Measurements from ENCODE around the gene AGMAT. TPM values are rescaled to one million over a fixed set of nuclear protein-coding genes. Genes with fewer than 3 reads are reported as not detected.

AGMAT gene
- total and polyA plus RNA-seq, 9 of the 15 experiments (the other 6 are each of a cell fraction or from before 2014, with no cell fraction given) = not detected

DNA sequence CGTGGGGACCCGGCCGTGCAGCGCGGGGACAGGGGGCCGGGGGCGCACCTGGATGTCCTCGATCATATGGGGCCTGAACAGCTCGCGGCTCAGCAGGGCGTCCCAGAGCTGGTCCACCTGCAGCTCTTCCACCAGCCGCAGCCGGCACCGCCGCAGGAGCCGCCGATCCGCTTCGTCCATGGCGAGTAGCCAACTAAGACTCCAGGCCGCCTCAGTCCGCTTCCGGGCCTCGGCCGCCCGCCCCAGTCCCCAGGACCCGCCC, 60.9 kb downstream of the AGMAT start, which contains the start of gene CASP9 (continued):
- TF ChIP-seq, protein P1, sequence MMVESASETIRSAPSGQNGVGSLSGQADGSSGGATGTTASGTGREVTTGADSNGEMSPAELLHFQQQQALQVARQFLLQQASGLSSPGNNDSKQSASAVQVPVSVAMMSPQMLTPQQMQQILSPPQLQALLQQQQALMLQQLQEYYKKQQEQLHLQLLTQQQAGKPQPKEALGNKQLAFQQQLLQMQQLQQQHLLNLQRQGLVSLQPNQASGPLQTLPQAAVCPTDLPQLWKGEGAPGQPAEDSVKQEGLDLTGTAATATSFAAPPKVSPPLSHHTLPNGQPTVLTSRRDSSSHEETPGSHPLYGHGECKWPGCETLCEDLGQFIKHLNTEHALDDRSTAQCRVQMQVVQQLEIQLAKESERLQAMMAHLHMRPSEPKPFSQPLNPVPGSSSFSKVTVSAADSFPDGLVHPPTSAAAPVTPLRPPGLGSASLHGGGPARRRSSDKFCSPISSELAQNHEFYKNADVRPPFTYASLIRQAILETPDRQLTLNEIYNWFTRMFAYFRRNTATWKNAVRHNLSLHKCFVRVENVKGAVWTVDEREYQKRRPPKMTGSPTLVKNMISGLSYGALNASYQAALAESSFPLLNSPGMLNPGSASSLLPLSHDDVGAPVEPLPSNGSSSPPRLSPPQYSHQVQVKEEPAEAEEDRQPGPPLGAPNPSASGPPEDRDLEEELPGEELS (CRISPR knock-in tag; IDR thresholded peaks at IDR 0.05; ENCODE audit: borderline replicate concordance) = no peak
- TF ChIP-seq, protein P2, sequence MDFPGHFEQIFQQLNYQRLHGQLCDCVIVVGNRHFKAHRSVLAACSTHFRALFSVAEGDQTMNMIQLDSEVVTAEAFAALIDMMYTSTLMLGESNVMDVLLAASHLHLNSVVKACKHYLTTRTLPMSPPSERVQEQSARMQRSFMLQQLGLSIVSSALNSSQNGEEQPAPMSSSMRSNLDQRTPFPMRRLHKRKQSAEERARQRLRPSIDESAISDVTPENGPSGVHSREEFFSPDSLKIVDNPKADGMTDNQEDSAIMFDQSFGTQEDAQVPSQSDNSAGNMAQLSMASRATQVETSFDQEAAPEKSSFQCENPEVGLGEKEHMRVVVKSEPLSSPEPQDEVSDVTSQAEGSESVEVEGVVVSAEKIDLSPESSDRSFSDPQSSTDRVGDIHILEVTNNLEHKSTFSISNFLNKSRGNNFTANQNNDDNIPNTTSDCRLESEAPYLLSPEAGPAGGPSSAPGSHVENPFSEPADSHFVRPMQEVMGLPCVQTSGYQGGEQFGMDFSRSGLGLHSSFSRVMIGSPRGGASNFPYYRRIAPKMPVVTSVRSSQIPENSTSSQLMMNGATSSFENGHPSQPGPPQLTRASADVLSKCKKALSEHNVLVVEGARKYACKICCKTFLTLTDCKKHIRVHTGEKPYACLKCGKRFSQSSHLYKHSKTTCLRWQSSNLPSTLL (IDR thresholded peaks at IDR 0.05) = no peak
- TF ChIP-seq SUPT5H (IDR thresholded peaks at IDR 0.05) = peak; percentile 72
- TF ChIP-seq ESRRA (IDR thresholded peaks at IDR 0.05; ENCODE audit: borderline replicate concordance, low read depth) = peak; percentile 17; the same call in 1 of the 2 replicates
- no peak for TF ChIP-seq ZNF584 (CRISPR knock-in tag; IDR thresholded peaks at IDR 0.05; ENCODE audit: low read depth)
- no peak for TF ChIP-seq RBM39 (optimal IDR thresholded peaks at IDR 0.05; ENCODE audit: low read depth, low read length)
- no peak for TF ChIP-seq STAG1 (CRISPR knock-in tag; IDR thresholded peaks at IDR 0.05; ENCODE audit: borderline replicate concordance)
- TF ChIP-seq IRF2 (CRISPR knock-in tag; IDR thresholded peaks at IDR 0.05) = no peak
- peak in 2 of 3 experiments; percentile 71 to 77 for TF ChIP-seq YY1 (IDR thresholded peaks at IDR 0.05; ENCODE audit: borderline replicate concordance in 1 of 3, control insufficient read depth in 1 of 3, extremely low read depth in 1 of 3, insufficient read depth in 3 of 3, insufficient read length in 1 of 3, insufficient replicate concordance in 2 of 3, low read depth in 1 of 3, low read length in 2 of 3)
- TF ChIP-seq PTBP1 (IDR thresholded peaks at IDR 0.05; ENCODE audit: low read depth, low read length) = no peak
- no peak for TF ChIP-seq ZNF282 (CRISPR knock-in tag; IDR thresholded peaks at IDR 0.05)
- no peak for TF ChIP-seq LCOR (CRISPR knock-in tag; IDR thresholded peaks at IDR 0.05)
- TF ChIP-seq TEAD2 (tag; IDR thresholded peaks at IDR 0.05) = no peak
- TF ChIP-seq ZSCAN32 (CRISPR knock-in tag; IDR thresholded peaks at IDR 0.05) = no peak
- TF ChIP-seq ZNF140 (CRISPR knock-in tag; IDR thresholded peaks at IDR 0.05) = no peak
- no peak for TF ChIP-seq MECOM (CRISPR knock-in tag; IDR thresholded peaks at IDR 0.05)
- TF ChIP-seq BCOR (IDR thresholded peaks at IDR 0.05) = no peak
- TF ChIP-seq, protein P3, sequence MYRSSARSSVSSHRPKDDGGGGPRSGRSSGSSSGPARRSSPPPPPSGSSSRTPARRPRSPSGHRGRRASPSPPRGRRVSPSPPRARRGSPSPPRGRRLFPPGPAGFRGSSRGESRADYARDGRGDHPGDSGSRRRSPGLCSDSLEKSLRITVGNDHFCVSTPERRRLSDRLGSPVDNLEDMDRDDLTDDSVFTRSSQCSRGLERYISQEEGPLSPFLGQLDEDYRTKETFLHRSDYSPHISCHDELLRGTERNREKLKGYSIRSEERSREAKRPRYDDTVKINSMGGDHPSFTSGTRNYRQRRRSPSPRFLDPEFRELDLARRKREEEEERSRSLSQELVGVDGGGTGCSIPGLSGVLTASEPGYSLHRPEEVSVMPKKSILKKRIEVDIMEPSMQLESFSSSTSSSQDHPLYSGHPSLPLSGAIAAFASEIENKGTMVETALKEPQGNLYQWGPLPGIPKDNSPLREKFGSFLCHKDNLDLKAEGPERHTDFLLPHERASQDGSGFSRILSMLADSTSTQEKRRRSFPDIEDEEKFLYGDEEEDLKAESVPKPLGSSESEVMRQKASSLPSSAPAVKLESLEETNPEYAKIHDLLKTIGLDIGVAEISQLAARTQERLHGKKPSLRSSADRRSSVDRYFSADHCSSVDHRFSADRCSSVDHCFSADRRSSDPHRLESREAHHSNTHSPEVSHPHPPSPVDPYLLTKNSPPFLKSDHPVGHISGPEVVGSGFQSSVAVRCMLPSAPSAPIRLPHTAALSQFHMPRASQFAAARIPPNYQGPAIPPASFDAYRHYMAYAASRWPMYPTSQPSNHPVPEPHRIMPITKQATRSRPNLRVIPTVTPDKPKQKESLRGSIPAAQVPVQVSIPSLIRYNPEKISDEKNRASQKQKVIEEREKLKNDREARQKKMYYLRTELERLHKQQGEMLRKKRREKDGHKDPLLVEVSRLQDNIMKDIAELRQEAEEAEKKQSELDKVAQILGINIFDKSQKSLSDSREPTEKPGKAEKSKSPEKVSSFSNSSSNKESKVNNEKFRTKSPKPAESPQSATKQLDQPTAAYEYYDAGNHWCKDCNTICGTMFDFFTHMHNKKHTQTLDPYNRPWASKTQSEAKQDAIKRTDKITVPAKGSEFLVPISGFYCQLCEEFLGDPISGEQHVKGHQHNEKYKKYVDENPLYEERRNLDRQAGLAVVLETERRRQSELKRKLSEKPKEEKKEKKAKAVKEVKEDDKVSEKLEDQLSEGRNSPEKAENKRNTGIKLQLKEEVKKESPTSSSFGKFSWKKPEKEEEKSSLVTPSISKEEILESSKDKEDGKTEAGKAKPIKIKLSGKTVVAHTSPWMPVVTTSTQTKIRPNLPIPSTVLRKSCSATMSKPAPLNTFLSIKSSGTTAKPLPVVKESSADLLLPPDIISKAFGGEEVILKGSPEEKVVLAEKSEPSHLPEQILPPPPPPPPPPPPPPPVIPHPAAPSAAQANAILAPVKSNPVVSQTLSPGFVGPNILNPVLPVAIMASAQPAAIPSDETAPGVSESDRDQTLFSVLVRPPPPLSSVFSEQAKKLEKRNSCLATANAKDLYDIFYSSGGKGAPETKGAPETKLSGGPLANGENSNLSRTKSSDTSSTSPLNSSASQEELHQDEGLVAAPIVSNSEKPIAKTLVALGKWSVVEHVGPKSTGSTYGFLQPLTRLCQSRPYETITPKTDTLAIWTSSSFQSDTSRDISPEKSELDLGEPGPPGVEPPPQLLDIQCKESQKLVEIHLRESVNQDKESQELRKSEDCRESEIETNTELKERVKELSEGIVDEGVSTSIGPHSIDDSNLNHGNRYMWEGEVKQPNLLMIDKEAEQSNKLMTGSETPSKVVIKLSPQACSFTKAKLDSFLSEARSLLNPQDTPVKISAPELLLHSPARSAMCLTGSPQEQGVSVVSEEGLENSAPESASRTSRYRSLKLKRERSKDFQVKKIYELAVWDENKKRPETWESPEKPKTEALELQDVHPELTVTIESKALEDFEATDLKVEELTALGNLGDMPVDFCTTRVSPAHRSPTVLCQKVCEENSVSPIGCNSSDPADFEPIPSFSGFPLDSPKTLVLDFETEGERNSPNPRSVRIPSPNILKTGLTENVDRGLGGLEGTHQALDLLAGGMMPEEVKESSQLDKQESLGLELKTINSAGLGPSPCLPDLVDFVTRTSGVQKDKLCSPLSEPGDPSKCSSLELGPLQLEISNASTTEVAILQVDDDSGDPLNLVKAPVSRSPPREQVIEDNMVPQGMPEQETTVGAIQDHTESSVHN (IDR thresholded peaks at IDR 0.05; ENCODE audit: borderline replicate concordance in 1 of 2, low read depth in 1 of 2) = no peak

Measured in K562 (cell line).